Right atrium auricular region (tissue), 2 donors: ENCODE results near the gene SND1. TPM values are rescaled to one million over a fixed set of nuclear protein-coding genes. Genes with fewer than 3 reads are reported as not detected.

ENCODE experiments used
- DNase-seq: peaks from one replicate; pipeline ENCODE4 v3.0.0-alpha.2; 2019; ENCODE audit warnings: low spot score
- H3K27ac ChIP-seq, 2 donors: fragments of 200-600 bp; sonication (generic); 1 replicate in 1 of 2; 2 replicates in 1 of 2; pipeline ENCODE4 v1.5.1; 2016 to 2019
- H3K27me3 ChIP-seq, 2 donors: fragments of 200-600 bp; sonication (generic); one replicate each; pipeline versions ENCODE4 v1.5.1 to v1.6.0; 2017 to 2019
- H3K36me3 ChIP-seq: fragments of 200-600 bp; sonication (generic); one replicate; pipeline ENCODE4 v1.5.1; 2016
- H3K4me1 ChIP-seq, 2 donors: fragments of 200-600 bp; sonication (generic); one replicate each; pipeline versions ENCODE4 v1.5.1 to v1.6.0; 2017 to 2019
- H3K4me3 ChIP-seq, 2 donors: fragments of 200-600 bp; sonication (generic); 1 replicate in 1 of 2; 2 replicates in 1 of 2; pipeline ENCODE4 v1.5.1; 2017 to 2019; ENCODE audit warnings: mild to moderate bottlenecking in 1 of 2, moderate library complexity in 1 of 2
- H3K9me3 ChIP-seq, 2 donors: fragments of 200-600 bp; sonication (generic); one replicate each; pipeline ENCODE4 v1.5.1; 2019
- CTCF ChIP-seq, 2 donors: fragments of 200-600 bp; sonication (generic); IDR thresholded peaks; one replicate each; pipeline ENCODE4 v1.5.1; 2019; ENCODE audit warnings: antibody characterized with exemption in 2 of 2
- total RNA-seq, 2 donors: library from RNA; depleted of rRNA; stranded (reverse); fragments of >200 nt; gene quantifications; one replicate each; pipeline ENCODE4 v1.1.0, GENCODE V29; 2016

Gene SND1
- total RNA-seq, 2 donors from 2014 or later, result 69.4 to 77.6 TPM

- peaks cover 0 to 8% of the 10 kb centered on the region in 2 donors for H3K4me1 ChIP-seq
- H3K9me3 ChIP-seq, result no peaks in the 10 kb centered on the region
- H3K27ac ChIP-seq, result no peak overlapping the region
- no peak overlapping the region for H3K4me3 ChIP-seq
- no peaks in the 10 kb centered on the region for H3K36me3 ChIP-seq
- no peaks in the 10 kb centered on the region for H3K27me3 ChIP-seq
- no peak for TF ChIP-seq CTCF (IDR thresholded peaks at IDR 0.05)
- DNase-seq, result no peak
Observed at GRCh38 chr7:127858091-127858914, 206.3 kb downstream of the SND1 start.

GRCh38 chr7:127858915-127859189 lies 206.9 kb downstream of the SND1 start:
- Histone ChIP-seq H3K4me3 (no peak overlapping the region), H3K27ac (no peak overlapping the region), H3K9me3 (no peaks in the 10 kb centered on the region), H3K36me3 (no peaks in the 10 kb centered on the region), H3K27me3 (no peaks in the 10 kb centered on the region), H3K4me1 (peaks cover 0 to 8% of the 10 kb centered on the region in 2 donors)
- DNase-seq, result no peak
- no peak for TF ChIP-seq CTCF (IDR thresholded peaks at IDR 0.05)

GRCh38 chr7:127859330-127859729 lies 207.3 kb downstream of the SND1 start:
- H3K9me3 ChIP-seq, result no peaks in the 10 kb centered on the region
- H3K36me3 ChIP-seq, result no peaks in the 10 kb centered on the region
- peaks cover 0 to 8% of the 10 kb centered on the region in 2 donors for H3K4me1 ChIP-seq
- no peaks in the 10 kb centered on the region for H3K27me3 ChIP-seq
- TF ChIP-seq CTCF (IDR thresholded peaks at IDR 0.05), result no peak
- H3K27ac ChIP-seq, result no peak overlapping the region
- DNase-seq, result no peak
- no peak overlapping the region for H3K4me3 ChIP-seq

GRCh38 chr7:127862525-127862924 lies 210.5 kb downstream of the SND1 start:
- Histone ChIP-seq H3K36me3 (no peaks in the 10 kb centered on the region), H3K27ac (no peak overlapping the region), H3K9me3 (no peaks in the 10 kb centered on the region), H3K4me1 (peaks cover 0 to 8% of the 10 kb centered on the region in 2 donors), H3K4me3 (no peak overlapping the region), H3K27me3 (no peaks in the 10 kb centered on the region)
- DNase-seq, result no peak
- no peak for TF ChIP-seq CTCF (IDR thresholded peaks at IDR 0.05)

- Histone ChIP-seq H3K27me3 (no peaks in the 10 kb centered on the region), H3K27ac (no peak overlapping the region), H3K4me3 (no peak overlapping the region), H3K9me3 (no peaks in the 10 kb centered on the region), H3K4me1 (peaks cover 0 to 6% of the 10 kb centered on the region in 2 donors), H3K36me3 (no peaks in the 10 kb centered on the region)
- TF ChIP-seq CTCF (IDR thresholded peaks at IDR 0.05), result no peak
- no peak for DNase-seq
Observed at GRCh38 chr7:127863082-127863481, 211.1 kb downstream of the SND1 start.

GRCh38 chr7:127865466-127865865 lies 213.5 kb downstream of the SND1 start:
- no peak for TF ChIP-seq CTCF (IDR thresholded peaks at IDR 0.05)
- Histone ChIP-seq H3K9me3 (no peaks in the 10 kb centered on the region), H3K36me3 (no peaks in the 10 kb centered on the region), H3K27me3 (no peaks in the 10 kb centered on the region), H3K4me3 (no peak overlapping the region), H3K4me1 (no peaks in the 10 kb centered on the region), H3K27ac (no peak overlapping the region)
- no peak for DNase-seq
